Caco-2 (cell line): ENCODE measurements around the gene L3MBTL4. TPM values are rescaled to one million over a fixed set of nuclear protein-coding genes. Genes with fewer than 3 reads are reported as not detected.

Experiments used
- BruUV-seq: library from RNA; stranded (reverse); fragments of 400-500 nt; replicated peaks from 2 replicates; lab custom pipeline; 2021; lab: Mats Ljungman, UMichigan
- CTCF ChIA-PET: fragments of 300-600 bp; sonication (Branson Sonifier 250); formaldehyde crosslinking; loops from one replicate; lab custom pipeline; 2022; ENCODE audit warnings: antibody characterized with exemption; lab: Charles Lee
- POLR2A ChIA-PET: fragments of 300-600 bp; sonication (Branson Sonifier 250); formaldehyde crosslinking; loops from one replicate; lab custom pipeline; 2022; ENCODE audit warnings: antibody characterized with exemption; lab: Charles Lee
- DNase-seq, 2 experiments: peaks; one replicate each; pipeline versions ENCODE4 v3.0.0 to v3.0.0-alpha.2; 2020 to 2022
- H3K27me3 ChIP-seq: replicated peaks from 2 replicates; pipeline ENCODE4 v1.6.0; 2011; ENCODE audit warnings: low read length; ENCODE audit not compliant: control insufficient read depth, insufficient read depth
- H3K36me3 ChIP-seq: 2 replicates; pipeline ENCODE4 v1.5.1; 2011; ENCODE audit warnings: low read length; ENCODE audit not compliant: control insufficient read depth, insufficient read depth
- H3K4me1 ChIP-seq: fragments of 250-450 bp; sonication (Bioruptor Pico); 2 replicates; pipeline ENCODE4 v1.5.1; 2020; ENCODE audit warnings: mild to moderate bottlenecking
- H3K4me3 ChIP-seq: 2 replicates; pipeline ENCODE4 v1.5.1; 2011; ENCODE audit warnings: low read depth, mild to moderate bottlenecking, control low read depth, low read length
- H3K9me3 ChIP-seq: fragments of 250-450 bp; sonication (Bioruptor Pico); 2 replicates; pipeline ENCODE4 v1.5.1; 2020; ENCODE audit warnings: mild to moderate bottlenecking, moderate library complexity
- H3K27ac Mint-ChIP-seq: one replicate; pipeline ENCODE4 v1.8.0; 2022; ENCODE audit warnings: mixed read lengths; ENCODE audit not compliant: unreplicated experiment
- H3K27me3 Mint-ChIP-seq: one replicate; pipeline ENCODE4 v1.8.0; 2022; ENCODE audit warnings: mixed read lengths; ENCODE audit not compliant: insufficient read depth, unreplicated experiment
- H3K36me3 Mint-ChIP-seq: one replicate; pipeline ENCODE4 v1.8.0; 2022; ENCODE audit warnings: mild to moderate bottlenecking, mixed read lengths; ENCODE audit not compliant: insufficient read depth, unreplicated experiment
- H3K4me1 Mint-ChIP-seq: one replicate; pipeline ENCODE4 v1.8.0; 2022; ENCODE audit warnings: low read depth, mixed read lengths; ENCODE audit not compliant: unreplicated experiment
- H3K4me3 Mint-ChIP-seq: one replicate; pipeline ENCODE4 v1.8.0; 2022; ENCODE audit warnings: mild to moderate bottlenecking, moderate library complexity, mixed read lengths; ENCODE audit not compliant: unreplicated experiment
- H3K9me3 Mint-ChIP-seq: one replicate; pipeline ENCODE4 v1.8.0; 2022; ENCODE audit warnings: mixed read lengths; ENCODE audit not compliant: unreplicated experiment
- intact Hi-C: fragments of 100-400 bp; cut with micrococcal nuclease; formaldehyde crosslinking; loops from one replicate; pipeline ENCODE4 v1.10.0; 2022; ENCODE audit not compliant: unreplicated experiment
- total RNA-seq: library from RNA; stranded (reverse); gene quantifications from 2 replicates; pipeline ENCODE4 v1.2.3, GENCODE V29; 2022
- TF ChIP-seq, protein P1 (sequence below), 2 experiments: fragments of 200-600 bp in 1 of 2; IDR thresholded peaks; 1 replicate in 1 of 2; 2 replicates in 1 of 2; pipeline versions ENCODE4 v1.5.1 to v1.8.0; 2011 to 2022; ENCODE audit warnings: antibody characterized with exemption in 1 of 2, control low read depth in 1 of 2, inconsistent platforms in 1 of 2, low read depth in 1 of 2, low read length in 1 of 2, mild to moderate bottlenecking in 1 of 2, moderate library complexity in 1 of 2; ENCODE audit not compliant: insufficient read depth in 1 of 2, severe bottlenecking in 1 of 2, unreplicated experiment in 1 of 2

Gene L3MBTL4
- total RNA-seq, 1 experiment from 2014 or later, result 0.23 TPM

DNA sequence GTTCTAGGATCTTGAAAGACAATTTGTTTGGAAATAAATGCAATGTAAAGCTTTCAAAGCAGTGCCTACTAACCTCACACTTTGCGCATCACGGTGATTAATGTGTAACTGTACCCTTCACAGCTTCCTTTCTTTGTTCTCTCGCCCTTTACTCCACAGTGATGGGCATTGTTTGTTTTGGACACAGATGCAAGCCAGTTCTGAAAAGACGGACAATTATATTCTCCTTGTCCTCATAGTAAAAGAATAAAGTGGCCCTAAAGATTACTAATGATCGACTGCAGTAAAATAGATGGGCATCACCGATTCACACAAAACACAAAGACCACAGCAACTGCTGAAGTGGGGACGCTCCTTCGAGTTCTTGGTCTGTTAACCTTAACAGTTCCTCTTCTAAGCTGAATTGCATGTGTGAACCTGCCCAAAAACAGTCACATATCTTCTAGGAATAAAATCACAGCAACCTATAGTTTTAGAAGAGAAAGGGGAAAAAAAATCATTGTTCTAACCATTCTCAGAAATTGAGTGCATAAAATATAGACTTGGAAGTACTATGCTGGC lies 7.7 kb downstream of the L3MBTL4 start:
- Mint-ChIP-seq H3K27ac (no peak overlapping the region), H3K4me3 (no peak overlapping the region), H3K4me1 (no peaks in the 10 kb centered on the region), H3K36me3 (no peaks in the 10 kb centered on the region), H3K9me3 (no peaks in the 10 kb centered on the region), H3K27me3 (peaks cover 15% of the 10 kb centered on the region)
- Histone ChIP-seq H3K4me3 (no peak overlapping the region), H3K4me1 (no peaks in the 10 kb centered on the region; the same call in 1 of the 2 replicates), H3K9me3 (no peaks in the 10 kb centered on the region), H3K36me3 (no peaks in the 10 kb centered on the region), H3K27me3 (no peaks in the 10 kb centered on the region)
- no TSS peak for BruUV-seq
- CTCF ChIA-PET, result no interaction called here
- no peak for DNase-seq
- intact Hi-C loops, result no loop called here
- POLR2A ChIA-PET, result no interaction called here
- TF ChIP-seq, protein P1, sequence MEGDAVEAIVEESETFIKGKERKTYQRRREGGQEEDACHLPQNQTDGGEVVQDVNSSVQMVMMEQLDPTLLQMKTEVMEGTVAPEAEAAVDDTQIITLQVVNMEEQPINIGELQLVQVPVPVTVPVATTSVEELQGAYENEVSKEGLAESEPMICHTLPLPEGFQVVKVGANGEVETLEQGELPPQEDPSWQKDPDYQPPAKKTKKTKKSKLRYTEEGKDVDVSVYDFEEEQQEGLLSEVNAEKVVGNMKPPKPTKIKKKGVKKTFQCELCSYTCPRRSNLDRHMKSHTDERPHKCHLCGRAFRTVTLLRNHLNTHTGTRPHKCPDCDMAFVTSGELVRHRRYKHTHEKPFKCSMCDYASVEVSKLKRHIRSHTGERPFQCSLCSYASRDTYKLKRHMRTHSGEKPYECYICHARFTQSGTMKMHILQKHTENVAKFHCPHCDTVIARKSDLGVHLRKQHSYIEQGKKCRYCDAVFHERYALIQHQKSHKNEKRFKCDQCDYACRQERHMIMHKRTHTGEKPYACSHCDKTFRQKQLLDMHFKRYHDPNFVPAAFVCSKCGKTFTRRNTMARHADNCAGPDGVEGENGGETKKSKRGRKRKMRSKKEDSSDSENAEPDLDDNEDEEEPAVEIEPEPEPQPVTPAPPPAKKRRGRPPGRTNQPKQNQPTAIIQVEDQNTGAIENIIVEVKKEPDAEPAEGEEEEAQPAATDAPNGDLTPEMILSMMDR (IDR thresholded peaks at IDR 0.05; ENCODE audit: insufficient read depth in 1 of 2, low read depth in 1 of 2, low read length in 1 of 2, severe bottlenecking in 1 of 2, unreplicated experiment in 1 of 2), result no peak

- Mint-ChIP-seq H3K9me3 (no peaks in the 10 kb centered on the region), H3K4me3 (no peak overlapping the region), H3K27ac (no peak overlapping the region), H3K4me1 (no peaks in the 10 kb centered on the region), H3K27me3 (peaks cover 11% of the 10 kb centered on the region), H3K36me3 (no peaks in the 10 kb centered on the region)
- H3K4me3 ChIP-seq, result no peak overlapping the region
- intact Hi-C loops, result no loop called here
- no peak for DNase-seq
- TF ChIP-seq, protein P1 (IDR thresholded peaks at IDR 0.05; ENCODE audit: insufficient read depth in 1 of 2, low read depth in 1 of 2, low read length in 1 of 2, severe bottlenecking in 1 of 2, unreplicated experiment in 1 of 2), result no peak
- no peaks in the 10 kb centered on the region; the same call in 1 of the 2 replicates for H3K4me1 ChIP-seq
- CTCF ChIA-PET, result no interaction called here
- BruUV-seq, result no TSS peak
- no peaks in the 10 kb centered on the region for H3K27me3 ChIP-seq
- no peaks in the 10 kb centered on the region for H3K9me3 ChIP-seq
- POLR2A ChIA-PET, result no interaction called here
- no peaks in the 10 kb centered on the region for H3K36me3 ChIP-seq
These were observed 8.4 kb downstream of the L3MBTL4 start for GRCh38 chr18:6406075-6406909.

- CTCF ChIA-PET, result no interaction called here
These were observed 9.3 kb downstream of the L3MBTL4 start for GRCh38 chr18:6405237-6406074.

More at GRCh38 chr18:6405237-6406074, 9.3 kb downstream of the L3MBTL4 start:
- no peak for DNase-seq
- Histone ChIP-seq H3K36me3 (no peaks in the 10 kb centered on the region), H3K4me3 (no peak overlapping the region), H3K9me3 (no peaks in the 10 kb centered on the region), H3K27me3 (no peaks in the 10 kb centered on the region), H3K4me1 (no peaks in the 10 kb centered on the region; the same call in 1 of the 2 replicates)
- no peak overlapping the region for H3K27ac Mint-ChIP-seq
- no TSS peak for BruUV-seq
- no peak overlapping the region for H3K4me3 Mint-ChIP-seq
- intact Hi-C loops, result no loop called here
- no peaks in the 10 kb centered on the region for H3K4me1 Mint-ChIP-seq
- no peaks in the 10 kb centered on the region for H3K36me3 Mint-ChIP-seq
- peaks cover 14% of the 10 kb centered on the region for H3K27me3 Mint-ChIP-seq
- POLR2A ChIA-PET, result no interaction called here
- no peaks in the 10 kb centered on the region for H3K9me3 Mint-ChIP-seq
- TF ChIP-seq, protein P1 (IDR thresholded peaks at IDR 0.05; ENCODE audit: insufficient read depth in 1 of 2, low read depth in 1 of 2, low read length in 1 of 2, severe bottlenecking in 1 of 2, unreplicated experiment in 1 of 2), result no peak
